Osteoblast (primary cell): ENCODE data around the gene OLFML3. TPM values are rescaled to one million over a fixed set of nuclear protein-coding genes. Genes with fewer than 3 reads are reported as not detected.
A peak's percentile ranks its signal among the peaks of the same experiment; 100 is the strongest.

Experiments used
- DNase-seq: peaks from one replicate; pipeline ENCODE4 v3.0.0; 2011; ENCODE audit warnings: low spot score, mixed read lengths; ENCODE audit not compliant: insufficient read length; ENCODE audit errors: missing footprints
- H2AFZ ChIP-seq: 2 replicates; pipeline ENCODE4 v1.6.0; 2011; ENCODE audit warnings: mild to moderate bottlenecking, low read length
- H3K27ac ChIP-seq: 2 replicates; pipeline ENCODE4 v1.5.1; 2011; ENCODE audit warnings: mild to moderate bottlenecking, low read depth, low read length, moderate library complexity
- H3K27me3 ChIP-seq: 2 replicates; pipeline ENCODE4 v1.6.0; 2012; ENCODE audit warnings: mild to moderate bottlenecking, control low read depth, inconsistent platforms, low read length, moderate library complexity; ENCODE audit not compliant: insufficient read depth
- H3K36me3 ChIP-seq: 2 replicates; pipeline ENCODE4 v1.5.1; 2011; ENCODE audit warnings: mild to moderate bottlenecking, low read length, control low read depth, moderate library complexity; ENCODE audit not compliant: insufficient read depth
- H3K4me1 ChIP-seq: 2 replicates; pipeline ENCODE4 v1.5.1; 2011; ENCODE audit warnings: mild to moderate bottlenecking, low read length, control low read depth, moderate library complexity; ENCODE audit not compliant: insufficient read depth
- H3K4me2 ChIP-seq: 2 replicates; pipeline ENCODE4 v1.6.0; 2011; ENCODE audit warnings: mild to moderate bottlenecking, low read length; ENCODE audit not compliant: insufficient read depth
- H3K4me3 ChIP-seq: fragments of 200-600 bp; sonication (generic); 3 replicates; pipeline ENCODE4 v1.5.1; 2012; ENCODE audit warnings: mild to moderate bottlenecking, low read length, inconsistent platforms; ENCODE audit not compliant: insufficient read depth
- H3K79me2 ChIP-seq: 2 replicates; pipeline ENCODE4 v1.6.0; 2012; ENCODE audit warnings: mild to moderate bottlenecking, low read length, control low read depth, inconsistent platforms; ENCODE audit not compliant: insufficient read depth
- H3K9me3 ChIP-seq: 2 replicates; pipeline ENCODE4 v1.5.1; 2011; ENCODE audit warnings: low read depth, low read length, control low read depth
- H4K20me1 ChIP-seq: 2 replicates; pipeline ENCODE4 v1.6.0; 2012; ENCODE audit warnings: mild to moderate bottlenecking, low read length, control low read depth; ENCODE audit not compliant: insufficient read depth
- CTCF ChIP-seq: IDR thresholded peaks from 2 replicates; pipeline ENCODE4 v1.5.1; 2011; ENCODE audit warnings: mild to moderate bottlenecking, low read depth, low read length, moderate library complexity; ENCODE audit errors: extremely low read depth
- total RNA-seq: library from RNA; depleted of rRNA; stranded (reverse); fragments of >200 nt; gene quantifications from 2 replicates; pipeline ENCODE4 v1.2.3, GENCODE V29; 2012

OLFML3 gene
- total RNA-seq, 1 donor: 359 TPM

- no peak for TF ChIP-seq CTCF
These were observed 47.8 kb upstream of the OLFML3 start for GRCh38 chr1:113931451-113931851.

GRCh38 chr1:113934006-113934405, 45.3 kb upstream of the OLFML3 start:
- H3K27ac ChIP-seq: no peak overlapping the region
- no peak overlapping the region for H3K4me2 ChIP-seq
- no peak for TF ChIP-seq CTCF
- H4K20me1 ChIP-seq: peaks cover 75% of the 10 kb centered on the region
- peaks cover 3% of the 10 kb centered on the region for H3K36me3 ChIP-seq
- H3K79me2 ChIP-seq: peaks cover 94% of the 10 kb centered on the region
- no peak for DNase-seq
- H3K27me3 ChIP-seq: no peaks in the 10 kb centered on the region
- peaks cover 19% of the 10 kb centered on the region for H3K4me1 ChIP-seq
- H2AFZ ChIP-seq: no peak overlapping the region
- H3K9me3 ChIP-seq: no peaks in the 10 kb centered on the region
- H3K4me3 ChIP-seq: no peak overlapping the region

More at GRCh38 chr1:113931451-113931851, 47.8 kb upstream of the OLFML3 start:
- Histone ChIP-seq H3K4me2 (peak overlapping the region; percentile 95), H3K79me2 (peaks cover 68% of the 10 kb centered on the region), H3K27me3 (no peaks in the 10 kb centered on the region), H3K36me3 (peaks cover 3% of the 10 kb centered on the region), H3K27ac (peak overlapping the region; percentile 92), H3K4me3 (peak overlapping the region; percentile 98), H4K20me1 (peaks cover 57% of the 10 kb centered on the region), H2AFZ (no peak overlapping the region), H3K4me1 (peaks cover 26% of the 10 kb centered on the region), H3K9me3 (no peaks in the 10 kb centered on the region)
- DNase-seq: peak; percentile 68

- no peak for TF ChIP-seq CTCF
- no peak overlapping the region for H3K4me2 ChIP-seq
- H4K20me1 ChIP-seq: peaks cover 76% of the 10 kb centered on the region
- no peak overlapping the region for H3K27ac ChIP-seq
- DNase-seq: no peak
- H3K27me3 ChIP-seq: no peaks in the 10 kb centered on the region
- H3K36me3 ChIP-seq: peaks cover 3% of the 10 kb centered on the region
- no peaks in the 10 kb centered on the region for H3K9me3 ChIP-seq
- H3K79me2 ChIP-seq: peaks cover 94% of the 10 kb centered on the region
- H2AFZ ChIP-seq: no peak overlapping the region
- H3K4me3 ChIP-seq: no peak overlapping the region
- peaks cover 19% of the 10 kb centered on the region for H3K4me1 ChIP-seq
These were observed 44.7 kb upstream of the OLFML3 start for GRCh38 chr1:113934511-113935055.

- Histone ChIP-seq H2AFZ (no peak overlapping the region), H3K27me3 (no peaks in the 10 kb centered on the region), H4K20me1 (peaks cover 76% of the 10 kb centered on the region), H3K27ac (no peak overlapping the region), H3K36me3 (peaks cover 3% of the 10 kb centered on the region), H3K79me2 (peaks cover 94% of the 10 kb centered on the region), H3K4me2 (no peak overlapping the region), H3K9me3 (no peaks in the 10 kb centered on the region), H3K4me3 (no peak overlapping the region), H3K4me1 (peaks cover 19% of the 10 kb centered on the region)
- TF ChIP-seq CTCF: no peak
- no peak for DNase-seq
These were observed 44.1 kb upstream of the OLFML3 start for GRCh38 chr1:113935176-113935575.
